ENCODE results near the gene FIZ1. TPM values are rescaled to one million over a fixed set of nuclear protein-coding genes. Genes with fewer than 3 reads are reported as not detected.

The FIZ1 gene
- total and polyA plus RNA-seq, 2 of the 4 experiments (the other 2 are of a cell fraction) = 1.3 to 5.9 TPM

- intact Hi-C loops (cut with micrococcal nuclease) = no loop called here
- no peak overlapping the region for H4K91ac ChIP-seq (ENCODE audit: insufficient read depth, low read depth, low read length)
- H3K9me3 ChIP-seq (ENCODE audit: control insufficient read depth, insufficient read depth, low read length) = no peaks in the 10 kb centered on the region
- DNase-seq (no peak), ATAC-seq (ENCODE audit: low read depth) (no peak)
- no peak overlapping the region for H2AK9ac ChIP-seq (replicated peaks; ENCODE audit: low read depth, low read length, poor library complexity)
- H4K20me1 ChIP-seq (ENCODE audit: insufficient read depth, low read length) = no peaks in the 10 kb centered on the region
- no peak overlapping the region for H4K8ac ChIP-seq (ENCODE audit: low read depth in 2 of 2, low read length in 2 of 2)
- H3K79me1 ChIP-seq (ENCODE audit: low read depth in 1 of 2, low read length in 2 of 2) = peaks cover 15 to 28% of the 10 kb centered on the region in 2 experiments
- no peak overlapping the region for H4K5ac ChIP-seq (ENCODE audit: low read depth, low read length)
- in situ Hi-C loops (cut with MboI; ENCODE audit: low sequenced_read_pairs) = no loop called here
- WGBS, 2 experiments (ENCODE audit: extremely low coverage in 2 of 2, insufficient read length in 1 of 2) = 100% methylated on average over 2 of the region's 3 CpGs; no CpG with 5 or more reads in 1 of the 2 experiments
- ChIA-PET CTCF (no interaction called here), POLR2A (ENCODE audit: unreplicated experiment) (no interaction called here)
- no peak overlapping the region for H2BK20ac ChIP-seq (ENCODE audit: low read depth, low read length)
- H2AFZ ChIP-seq (replicated peaks; ENCODE audit: low read length, poor library complexity) = no peak overlapping the region
- no peak overlapping the region for H3K4ac ChIP-seq (ENCODE audit: low read depth, low read length)
- no TSS peak for BruUV-seq (replicated peaks)
- H3K27ac ChIP-seq (ENCODE audit: insufficient read depth, low read length) = no peak overlapping the region
- peaks cover 4% of the 10 kb centered on the region; the same call in 1 of the 2 replicates for H3K4me1 ChIP-seq (ENCODE audit: control insufficient read depth, insufficient read depth, low read length)
- no peak overlapping the region for H3K23ac ChIP-seq (ENCODE audit: low read depth, low read length)
- H2AK5ac ChIP-seq (ENCODE audit: low read depth, low read length) = no peak overlapping the region
- no peaks in the 10 kb centered on the region for H3K27me3 ChIP-seq (ENCODE audit: control insufficient read depth, insufficient read depth, low read length)
- H3K4me2 ChIP-seq (ENCODE audit: low read depth, low read length) = no peak overlapping the region
- no peak overlapping the region for H3K14ac ChIP-seq (replicated peaks; ENCODE audit: low read depth, low read length)
- no peak overlapping the region for H3K18ac ChIP-seq (ENCODE audit: low read depth, low read length)
- no peak overlapping the region for H3K4me3 ChIP-seq (ENCODE audit: insufficient read depth, low read depth, low read length)
- TF ChIP-seq CHD1 (IDR thresholded peaks at IDR 0.05; ENCODE audit: low read depth, low read length) = no peak
- no peak for TF ChIP-seq MAZ (IDR thresholded peaks at IDR 0.05; ENCODE audit: borderline replicate concordance, low read depth, low read length)
- TF ChIP-seq RFX5 (IDR thresholded peaks at IDR 0.05; ENCODE audit: low read depth, low read length) = no peak
- TF ChIP-seq USF2 (IDR thresholded peaks at IDR 0.05; ENCODE audit: low read depth, low read length) = no peak
- H2BK5ac ChIP-seq (ENCODE audit: low read depth, low read length, poor library complexity, severe bottlenecking) = no peak overlapping the region
- no peak overlapping the region for H2BK15ac ChIP-seq (ENCODE audit: low read depth, low read length)
- peaks cover 42% of the 10 kb centered on the region for H3K36me3 ChIP-seq (ENCODE audit: control insufficient read depth, insufficient read depth, low read length)
- H3K9me1 ChIP-seq (ENCODE audit: insufficient read depth, low read length) = peaks cover 11% of the 10 kb centered on the region
- H2BK120ac ChIP-seq (ENCODE audit: low read depth, low read length) = no peak overlapping the region
- no peak overlapping the region for H3K56ac ChIP-seq (ENCODE audit: extremely low read depth, insufficient read depth, low read length)
- dilution Hi-C loops (cut with HindIII; ENCODE audit: low sequenced_read_pairs, unreplicated experiment) = no loop called here
- no peak overlapping the region for H3K9ac ChIP-seq (ENCODE audit: low read depth, low read length)
These were observed 3.0 kb downstream of the FIZ1 start for GRCh38 chr19:55596304-55596703.
